HEK293 (cell line): ENCODE results near the gene GJA3.
A peak's percentile ranks its signal among the peaks of the same experiment; 100 is the strongest.

Experiments
- KLF8 ChIP-seq: fragments of 450-650 bp; formaldehyde crosslinking; IDR thresholded peaks from 2 replicates; pipeline ENCODE4 v1.5.1; 2016; ENCODE audit warnings: missing biosample characterization, missing genetic modification characterization
- KLF9 ChIP-seq: fragments of 450-650 bp; formaldehyde crosslinking; IDR thresholded peaks from 2 replicates; pipeline ENCODE4 v1.5.1; 2016; ENCODE audit warnings: missing biosample characterization, missing genetic modification characterization, low read depth
- SP2 ChIP-seq: fragments of 450-650 bp; formaldehyde crosslinking; IDR thresholded peaks from 2 replicates; pipeline ENCODE4 v1.5.1; 2016; ENCODE audit warnings: missing biosample characterization, missing genetic modification characterization
- YY2 ChIP-seq: fragments of 450-650 bp; formaldehyde crosslinking; IDR thresholded peaks from 2 replicates; pipeline ENCODE4 v1.5.1; 2016; ENCODE audit warnings: missing biosample characterization, missing genetic modification characterization
- ZBTB10 ChIP-seq: fragments of 450-650 bp; formaldehyde crosslinking; IDR thresholded peaks from 2 replicates; pipeline ENCODE4 v1.5.1; 2016; ENCODE audit warnings: missing biosample characterization, missing genetic modification characterization
- ZBTB48 ChIP-seq: fragments of 450-650 bp; formaldehyde crosslinking; IDR thresholded peaks from 2 replicates; pipeline ENCODE4 v1.5.1; 2016; ENCODE audit warnings: missing biosample characterization, missing genetic modification characterization
- ZBTB6 ChIP-seq: fragments of 450-650 bp; formaldehyde crosslinking; IDR thresholded peaks from 2 replicates; pipeline ENCODE4 v1.5.1; 2017; ENCODE audit warnings: missing biosample characterization, missing genetic modification characterization
- ZNF132 ChIP-seq: fragments of 450-650 bp; formaldehyde crosslinking; IDR thresholded peaks from 2 replicates; pipeline ENCODE4 v1.5.1; 2017; ENCODE audit warnings: missing biosample characterization, missing genetic modification characterization, borderline replicate concordance
- ZNF157 ChIP-seq: fragments of 450-650 bp; formaldehyde crosslinking; IDR thresholded peaks from 2 replicates; pipeline ENCODE4 v1.5.1; 2016; ENCODE audit warnings: missing biosample characterization, missing genetic modification characterization
- ZNF239 ChIP-seq: fragments of 450-650 bp; formaldehyde crosslinking; IDR thresholded peaks from 2 replicates; pipeline ENCODE4 v1.5.1; 2016; ENCODE audit warnings: missing biosample characterization, missing genetic modification characterization
- ZNF26 ChIP-seq: fragments of 450-650 bp; formaldehyde crosslinking; IDR thresholded peaks from 2 replicates; pipeline ENCODE4 v1.5.1; 2016; ENCODE audit warnings: missing biosample characterization, missing genetic modification characterization
- ZNF335 ChIP-seq: fragments of 450-650 bp; formaldehyde crosslinking; conservative IDR thresholded peaks from 2 replicates; pipeline ENCODE4 v1.5.1; 2016; ENCODE audit warnings: missing biosample characterization, missing genetic modification characterization
- ZNF391 ChIP-seq: fragments of 450-650 bp; formaldehyde crosslinking; IDR thresholded peaks from 2 replicates; pipeline ENCODE4 v1.5.1; 2016; ENCODE audit warnings: low read depth, missing biosample characterization, missing genetic modification characterization, borderline replicate concordance
- ZNF398 ChIP-seq: fragments of 450-650 bp; formaldehyde crosslinking; IDR thresholded peaks from 2 replicates; pipeline ENCODE4 v1.5.1; 2017; ENCODE audit warnings: missing biosample characterization, missing genetic modification characterization
- ZNF488 ChIP-seq: fragments of 450-650 bp; formaldehyde crosslinking; IDR thresholded peaks from 2 replicates; pipeline ENCODE4 v1.5.1; 2016; ENCODE audit warnings: missing biosample characterization, missing genetic modification characterization
- ZNF560 ChIP-seq: fragments of 450-650 bp; formaldehyde crosslinking; IDR thresholded peaks from 2 replicates; pipeline ENCODE4 v1.5.1; 2017; ENCODE audit warnings: missing biosample characterization, missing genetic modification characterization, borderline replicate concordance
- ZNF561 ChIP-seq: fragments of 450-650 bp; IDR thresholded peaks from 2 replicates; pipeline ENCODE4 v1.5.1; 2018; ENCODE audit warnings: missing biosample characterization, missing genetic modification characterization, borderline replicate concordance
- ZNF654 ChIP-seq: fragments of 450-650 bp; formaldehyde crosslinking; IDR thresholded peaks from 2 replicates; pipeline ENCODE4 v1.5.1; 2016; ENCODE audit warnings: low read depth, missing biosample characterization, missing genetic modification characterization
- ZNF670 ChIP-seq: fragments of 450-650 bp; formaldehyde crosslinking; IDR thresholded peaks from 2 replicates; pipeline ENCODE4 v1.5.1; 2016; ENCODE audit warnings: missing biosample characterization, missing genetic modification characterization, low read depth
- ZNF677 ChIP-seq: fragments of 450-650 bp; IDR thresholded peaks from 2 replicates; pipeline ENCODE4 v1.5.0; 2018; ENCODE audit warnings: missing biosample characterization, mild to moderate bottlenecking, missing genetic modification characterization, moderate library complexity
- ZSCAN16 ChIP-seq: fragments of 450-650 bp; formaldehyde crosslinking; IDR thresholded peaks from 2 replicates; pipeline ENCODE4 v1.5.1; 2016; ENCODE audit warnings: missing biosample characterization, missing genetic modification characterization
- ZSCAN30 ChIP-seq: fragments of 450-650 bp; IDR thresholded peaks from 2 replicates; pipeline ENCODE4 v1.5.1; 2018; ENCODE audit warnings: missing biosample characterization, mild to moderate bottlenecking, missing genetic modification characterization, moderate library complexity
- TF ChIP-seq, protein P1 (sequence below): fragments of 450-650 bp; formaldehyde crosslinking; optimal IDR thresholded peaks from 2 replicates; pipeline ENCODE3; 2016; ENCODE audit warnings: missing biosample characterization, mild to moderate bottlenecking, missing genetic modification characterization
- TF ChIP-seq, protein P2 (sequence below): fragments of 450-650 bp; formaldehyde crosslinking; IDR thresholded peaks from 2 replicates; pipeline ENCODE4 v1.5.1; 2017; ENCODE audit warnings: missing biosample characterization, missing genetic modification characterization

The GJA3 gene

DNA sequence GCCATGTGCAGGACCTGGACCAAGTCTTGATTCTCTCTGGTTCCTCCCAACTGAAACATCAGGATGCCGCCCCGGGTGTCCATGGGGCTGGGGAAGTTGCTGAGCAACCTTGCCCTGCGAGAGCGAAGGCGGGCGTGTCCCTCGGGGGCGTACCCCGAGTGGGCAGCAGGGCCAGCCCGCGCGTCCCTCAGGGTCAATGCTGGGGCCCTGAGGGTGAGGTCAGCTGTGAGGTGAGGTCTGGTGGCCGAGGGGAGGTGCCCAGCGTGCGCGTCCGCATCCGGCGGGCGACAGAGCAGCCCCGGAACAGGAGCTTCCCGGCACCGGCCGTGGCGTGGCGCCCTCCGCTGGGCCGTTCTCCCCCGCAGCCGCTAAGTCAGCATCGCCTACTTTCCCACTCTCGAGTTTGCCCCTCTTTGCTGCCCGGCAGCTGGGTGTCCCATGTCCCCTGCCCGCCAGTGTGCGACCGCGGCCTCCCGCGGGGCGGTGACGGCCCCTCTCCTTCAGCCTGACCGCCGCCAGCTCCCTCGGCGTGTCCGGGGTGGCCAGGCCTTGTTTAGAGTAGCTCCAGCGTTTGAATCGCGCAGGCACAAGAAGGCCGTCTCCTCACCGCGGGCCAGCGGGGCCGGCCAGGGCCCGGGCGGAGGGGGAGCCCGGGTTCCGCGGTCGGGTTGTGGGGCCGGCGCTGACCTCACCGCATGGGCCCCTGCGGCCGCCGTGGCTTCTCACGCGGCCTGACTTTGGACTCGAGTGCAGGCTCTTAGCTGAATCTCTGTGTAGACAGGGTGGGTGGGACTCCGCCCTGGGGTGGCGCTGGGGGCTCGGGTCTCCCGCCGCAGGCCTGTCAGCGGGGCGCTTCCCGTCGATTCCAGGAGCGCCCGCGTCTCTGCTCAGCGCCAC is 33.0 kb downstream of the GJA3 start (continued):
- no peak; the same call in 1 of the 2 replicates for TF ChIP-seq ZNF391 (tag by site-specific recombination)
- TF ChIP-seq ZNF132 (tag by site-specific recombination), result no peak
- TF ChIP-seq ZBTB10, result peak; percentile 74
- peak; percentile 42; the same call in 1 of the 2 replicates for TF ChIP-seq KLF8
- peak; percentile 76 for TF ChIP-seq SP2
- TF ChIP-seq ZNF26 (tag by site-specific recombination), result no peak
- 0 out of 2 replicates have a peak, but pooled peaks have one; percentile 15 for TF ChIP-seq ZBTB48 (tag by site-specific recombination)
- peak; percentile 14; the same call in 1 of the 2 replicates for TF ChIP-seq ZSCAN16 (tag by site-specific recombination)
- TF ChIP-seq ZNF677, result no peak
- TF ChIP-seq ZNF398, result no peak
- TF ChIP-seq ZNF335 (tag by site-specific recombination), result peak; percentile 96
- TF ChIP-seq YY2 (tag by site-specific recombination), result no peak
- no peak for TF ChIP-seq ZNF670 (tag by site-specific recombination)
- TF ChIP-seq ZNF654 (tag by site-specific recombination), result no peak
- peak; percentile 87 for TF ChIP-seq KLF9
- TF ChIP-seq ZNF239 (tag by site-specific recombination), result 0 out of 2 replicates have a peak, but pooled peaks have one; percentile 13
- TF ChIP-seq, protein P1, sequence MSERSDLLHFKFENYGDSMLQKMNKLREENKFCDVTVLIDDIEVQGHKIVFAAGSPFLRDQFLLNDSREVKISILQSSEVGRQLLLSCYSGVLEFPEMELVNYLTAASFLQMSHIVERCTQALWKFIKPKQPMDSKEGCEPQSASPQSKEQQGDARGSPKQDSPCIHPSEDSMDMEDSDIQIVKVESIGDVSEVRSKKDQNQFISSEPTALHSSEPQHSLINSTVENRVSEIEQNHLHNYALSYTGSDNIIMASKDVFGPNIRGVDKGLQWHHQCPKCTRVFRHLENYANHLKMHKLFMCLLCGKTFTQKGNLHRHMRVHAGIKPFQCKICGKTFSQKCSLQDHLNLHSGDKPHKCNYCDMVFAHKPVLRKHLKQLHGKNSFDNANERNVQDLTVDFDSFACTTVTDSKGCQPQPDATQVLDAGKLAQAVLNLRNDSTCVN (tag by site-specific recombination), result peak; percentile 80
- TF ChIP-seq ZNF157, result no peak
- TF ChIP-seq ZNF560 (tag by site-specific recombination), result no peak
- TF ChIP-seq ZBTB6, result no peak; the same call in 1 of the 2 replicates
- TF ChIP-seq ZNF561 (tag by site-specific recombination), result 0 out of 2 replicates have a peak, but pooled peaks have one; percentile 47
- TF ChIP-seq ZSCAN30 (tag by site-specific recombination), result peak; percentile 15; the same call in 1 of the 2 replicates
- TF ChIP-seq ZNF488 (tag by site-specific recombination), result no peak
- TF ChIP-seq, protein P2, sequence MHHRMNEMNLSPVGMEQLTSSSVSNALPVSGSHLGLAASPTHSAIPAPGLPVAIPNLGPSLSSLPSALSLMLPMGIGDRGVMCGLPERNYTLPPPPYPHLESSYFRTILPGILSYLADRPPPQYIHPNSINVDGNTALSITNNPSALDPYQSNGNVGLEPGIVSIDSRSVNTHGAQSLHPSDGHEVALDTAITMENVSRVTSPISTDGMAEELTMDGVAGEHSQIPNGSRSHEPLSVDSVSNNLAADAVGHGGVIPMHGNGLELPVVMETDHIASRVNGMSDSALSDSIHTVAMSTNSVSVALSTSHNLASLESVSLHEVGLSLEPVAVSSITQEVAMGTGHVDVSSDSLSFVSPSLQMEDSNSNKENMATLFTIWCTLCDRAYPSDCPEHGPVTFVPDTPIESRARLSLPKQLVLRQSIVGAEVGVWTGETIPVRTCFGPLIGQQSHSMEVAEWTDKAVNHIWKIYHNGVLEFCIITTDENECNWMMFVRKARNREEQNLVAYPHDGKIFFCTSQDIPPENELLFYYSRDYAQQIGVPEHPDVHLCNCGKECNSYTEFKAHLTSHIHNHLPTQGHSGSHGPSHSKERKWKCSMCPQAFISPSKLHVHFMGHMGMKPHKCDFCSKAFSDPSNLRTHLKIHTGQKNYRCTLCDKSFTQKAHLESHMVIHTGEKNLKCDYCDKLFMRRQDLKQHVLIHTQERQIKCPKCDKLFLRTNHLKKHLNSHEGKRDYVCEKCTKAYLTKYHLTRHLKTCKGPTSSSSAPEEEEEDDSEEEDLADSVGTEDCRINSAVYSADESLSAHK, result peak; percentile 24; the same call in 1 of the 2 replicates
